ENCODE results near the gene NANS.

- TF ChIP-seq, protein P1, sequence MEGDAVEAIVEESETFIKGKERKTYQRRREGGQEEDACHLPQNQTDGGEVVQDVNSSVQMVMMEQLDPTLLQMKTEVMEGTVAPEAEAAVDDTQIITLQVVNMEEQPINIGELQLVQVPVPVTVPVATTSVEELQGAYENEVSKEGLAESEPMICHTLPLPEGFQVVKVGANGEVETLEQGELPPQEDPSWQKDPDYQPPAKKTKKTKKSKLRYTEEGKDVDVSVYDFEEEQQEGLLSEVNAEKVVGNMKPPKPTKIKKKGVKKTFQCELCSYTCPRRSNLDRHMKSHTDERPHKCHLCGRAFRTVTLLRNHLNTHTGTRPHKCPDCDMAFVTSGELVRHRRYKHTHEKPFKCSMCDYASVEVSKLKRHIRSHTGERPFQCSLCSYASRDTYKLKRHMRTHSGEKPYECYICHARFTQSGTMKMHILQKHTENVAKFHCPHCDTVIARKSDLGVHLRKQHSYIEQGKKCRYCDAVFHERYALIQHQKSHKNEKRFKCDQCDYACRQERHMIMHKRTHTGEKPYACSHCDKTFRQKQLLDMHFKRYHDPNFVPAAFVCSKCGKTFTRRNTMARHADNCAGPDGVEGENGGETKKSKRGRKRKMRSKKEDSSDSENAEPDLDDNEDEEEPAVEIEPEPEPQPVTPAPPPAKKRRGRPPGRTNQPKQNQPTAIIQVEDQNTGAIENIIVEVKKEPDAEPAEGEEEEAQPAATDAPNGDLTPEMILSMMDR (IDR thresholded peaks at IDR 0.05 in 4 of 5, conservative IDR thresholded peaks at IDR 0.05 in 1 of 5): no peak
- TF ChIP-seq POLR2A (IDR thresholded peaks at IDR 0.05): no peak
These were observed 47.1 kb upstream of the NANS start for GRCh38 chr9:98009437-98009836.
